Measurements from ENCODE around the gene SPATA31C1.

- no peak for TF ChIP-seq EZH2phosphoT487 (IDR thresholded peaks at IDR 0.05; ENCODE audit: insufficient read depth, low read depth)
- no peak for TF ChIP-seq EZH2 (IDR thresholded peaks at IDR 0.05; ENCODE audit: insufficient read depth, poor library complexity, severe bottlenecking)
Measured at GRCh38 chr9:87884578-87885459, 32.9 kb upstream of the SPATA31C1 start.
